ENCODE measurements around the gene RIPOR3. TPM values are rescaled to one million over a fixed set of nuclear protein-coding genes. Genes with fewer than 3 reads are reported as not detected.

RIPOR3 gene
- total and polyA plus RNA-seq, 5 donors from 2014 or later, result 0.69 to 1.9 (median 1.3) TPM

DNA sequence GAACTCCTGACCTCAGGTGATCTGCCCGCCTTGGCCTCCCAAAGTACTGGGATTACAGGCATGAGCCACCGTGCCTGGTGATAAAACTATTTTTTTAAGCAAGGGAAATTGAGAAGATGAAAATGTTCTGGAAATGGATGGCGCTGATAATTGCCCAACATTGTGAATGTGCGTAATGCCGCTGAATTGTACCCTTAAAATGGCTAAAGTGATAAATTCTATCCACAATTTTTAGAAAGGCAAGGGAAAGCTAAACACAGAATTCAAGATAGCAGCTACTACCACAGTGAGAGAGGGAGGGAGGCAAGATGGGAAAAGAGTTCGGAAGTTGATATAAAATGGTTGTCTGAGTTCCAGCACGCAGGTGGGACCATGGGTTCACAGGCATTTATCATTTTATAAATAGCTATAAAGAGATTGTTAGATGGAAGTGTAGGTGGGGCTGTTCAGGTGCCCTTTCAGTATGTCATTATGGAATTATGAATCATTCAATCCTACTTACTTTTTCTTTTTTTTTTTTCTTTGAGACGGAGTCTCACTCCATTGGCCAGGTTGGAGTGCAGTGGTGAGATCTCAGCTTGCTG is 8.3 kb downstream of the RIPOR3 start:
- H3K27me3 ChIP-seq (ENCODE audit: control insufficient read depth, insufficient read depth, low read length), result no peaks in the 10 kb centered on the region
- H3K4me3 Mint-ChIP-seq, result no peak overlapping the region
- H3K27ac Mint-ChIP-seq, result no peak overlapping the region
- DNase-seq, result no peak
- no peaks in the 10 kb centered on the region for H3K4me1 ChIP-seq (ENCODE audit: control insufficient read depth, insufficient read depth, low read length, poor library complexity, severe bottlenecking)
- peaks cover 0 to 1% (median 0%) of the 10 kb centered on the region in 7 donors for H3K9me3 Mint-ChIP-seq
- H3K27ac ChIP-seq (ENCODE audit: insufficient read depth, low read length, poor library complexity, severe bottlenecking), result no peak overlapping the region
- ATAC-seq (ENCODE audit: low read depth in 2 of 2), result no peak
- H3K4me1 Mint-ChIP-seq, result no peaks in the 10 kb centered on the region
- H3K36me3 Mint-ChIP-seq, result no peaks in the 10 kb centered on the region
- peaks cover 9% of the 10 kb centered on the region for H3K27me3 Mint-ChIP-seq
- no peak overlapping the region for H3K4me3 ChIP-seq (ENCODE audit: low read depth, low read length)
- H3K36me3 ChIP-seq (ENCODE audit: control insufficient read depth, insufficient read depth, low read length), result no peaks in the 10 kb centered on the region
- no peaks in the 10 kb centered on the region for H3K9me3 ChIP-seq (ENCODE audit: control insufficient read depth in 2 of 2, low read length in 2 of 2)

DNA sequence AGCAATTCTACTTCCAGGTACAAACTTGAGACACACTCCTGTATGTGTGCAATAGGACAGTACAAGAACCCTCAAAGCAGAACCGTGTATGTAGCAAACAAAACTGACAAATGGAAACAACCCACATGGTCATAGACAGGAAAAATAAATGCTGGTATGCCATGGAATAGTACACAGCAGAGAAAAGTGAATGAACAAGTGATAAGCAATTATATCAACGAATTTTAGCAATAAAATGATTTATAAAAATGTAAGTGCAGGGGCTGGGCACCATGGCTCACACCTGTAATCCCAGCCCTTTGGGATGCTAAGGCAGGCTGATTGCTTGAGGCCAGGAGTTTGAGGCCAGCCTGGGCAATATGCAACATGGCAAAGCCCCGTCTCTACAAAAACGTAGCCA is 9.3 kb downstream of the RIPOR3 start:
- H3K4me1 ChIP-seq (ENCODE audit: control insufficient read depth, insufficient read depth, low read length, poor library complexity, severe bottlenecking), result no peaks in the 10 kb centered on the region
- DNase-seq (no peak), ATAC-seq (ENCODE audit: low read depth in 2 of 2) (no peak)
- H3K9me3 Mint-ChIP-seq, result peaks cover 0 to 1% (median 0%) of the 10 kb centered on the region in 7 donors
- H3K36me3 Mint-ChIP-seq, result no peaks in the 10 kb centered on the region
- no peak overlapping the region for H3K4me3 Mint-ChIP-seq
- no peaks in the 10 kb centered on the region for H3K36me3 ChIP-seq (ENCODE audit: control insufficient read depth, insufficient read depth, low read length)
- no peaks in the 10 kb centered on the region for H3K27me3 ChIP-seq (ENCODE audit: control insufficient read depth, insufficient read depth, low read length)
- H3K4me3 ChIP-seq (ENCODE audit: low read depth, low read length), result no peak overlapping the region
- no peaks in the 10 kb centered on the region for H3K9me3 ChIP-seq (ENCODE audit: control insufficient read depth in 2 of 2, low read length in 2 of 2)
- H3K27ac Mint-ChIP-seq, result no peak overlapping the region
- H3K4me1 Mint-ChIP-seq, result no peaks in the 10 kb centered on the region
- peaks cover 9% of the 10 kb centered on the region for H3K27me3 Mint-ChIP-seq
- H3K27ac ChIP-seq (ENCODE audit: insufficient read depth, low read length, poor library complexity, severe bottlenecking), result no peak overlapping the region

DNA sequence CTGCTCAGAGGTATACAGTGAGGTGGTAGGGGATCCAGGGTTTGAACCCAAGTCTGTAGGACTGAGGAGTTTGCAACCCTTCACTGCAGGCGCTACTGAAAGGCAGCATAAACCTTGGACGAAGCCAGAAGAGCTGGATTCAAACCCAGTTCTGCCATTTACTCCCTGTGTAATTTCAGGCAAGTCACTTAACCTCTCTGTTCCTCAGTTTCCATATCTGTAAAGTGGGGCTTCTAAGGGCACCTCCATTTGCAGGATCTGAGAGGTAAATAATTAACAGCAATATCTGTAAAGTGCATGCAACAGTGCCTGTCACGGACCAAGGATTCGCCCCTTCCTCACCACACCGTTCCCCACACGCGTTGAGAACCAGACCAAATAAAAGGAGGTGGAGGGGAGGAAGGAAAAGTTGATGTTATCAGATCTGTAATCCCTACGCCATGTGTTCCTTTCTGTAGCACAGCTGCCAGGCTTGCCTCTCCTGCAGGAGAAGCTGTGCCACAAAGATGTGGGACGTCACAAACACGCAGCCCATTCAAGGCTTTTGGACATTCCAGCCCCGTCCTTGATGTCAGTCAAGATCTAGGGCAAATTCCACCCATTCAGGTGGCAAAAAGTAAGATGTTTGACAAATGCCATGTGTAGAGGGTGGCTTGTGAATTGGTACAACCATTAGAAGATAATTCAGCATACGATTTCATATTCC is 9.8 kb downstream of the RIPOR3 start:
- DNase-seq (no peak), ATAC-seq (ENCODE audit: low read depth in 2 of 2) (no peak)
- Histone ChIP-seq H3K4me3 (ENCODE audit: low read depth, low read length) (no peak overlapping the region), H3K9me3 (ENCODE audit: control insufficient read depth in 2 of 2, low read length in 2 of 2) (no peaks in the 10 kb centered on the region), H3K36me3 (ENCODE audit: control insufficient read depth, insufficient read depth, low read length) (no peaks in the 10 kb centered on the region), H3K27ac (ENCODE audit: insufficient read depth, low read length, poor library complexity, severe bottlenecking) (no peak overlapping the region), H3K4me1 (ENCODE audit: control insufficient read depth, insufficient read depth, low read length, poor library complexity, severe bottlenecking) (no peaks in the 10 kb centered on the region), H3K27me3 (ENCODE audit: control insufficient read depth, insufficient read depth, low read length) (no peaks in the 10 kb centered on the region)
- H3K4me1 Mint-ChIP-seq, result no peaks in the 10 kb centered on the region
- H3K27me3 Mint-ChIP-seq, result peaks cover 9% of the 10 kb centered on the region
- no peaks in the 10 kb centered on the region for H3K36me3 Mint-ChIP-seq
- no peak overlapping the region for H3K27ac Mint-ChIP-seq
- H3K9me3 Mint-ChIP-seq, result peaks cover 0 to 1% (median 0%) of the 10 kb centered on the region in 7 donors
- H3K4me3 Mint-ChIP-seq, result no peak overlapping the region

DNA sequence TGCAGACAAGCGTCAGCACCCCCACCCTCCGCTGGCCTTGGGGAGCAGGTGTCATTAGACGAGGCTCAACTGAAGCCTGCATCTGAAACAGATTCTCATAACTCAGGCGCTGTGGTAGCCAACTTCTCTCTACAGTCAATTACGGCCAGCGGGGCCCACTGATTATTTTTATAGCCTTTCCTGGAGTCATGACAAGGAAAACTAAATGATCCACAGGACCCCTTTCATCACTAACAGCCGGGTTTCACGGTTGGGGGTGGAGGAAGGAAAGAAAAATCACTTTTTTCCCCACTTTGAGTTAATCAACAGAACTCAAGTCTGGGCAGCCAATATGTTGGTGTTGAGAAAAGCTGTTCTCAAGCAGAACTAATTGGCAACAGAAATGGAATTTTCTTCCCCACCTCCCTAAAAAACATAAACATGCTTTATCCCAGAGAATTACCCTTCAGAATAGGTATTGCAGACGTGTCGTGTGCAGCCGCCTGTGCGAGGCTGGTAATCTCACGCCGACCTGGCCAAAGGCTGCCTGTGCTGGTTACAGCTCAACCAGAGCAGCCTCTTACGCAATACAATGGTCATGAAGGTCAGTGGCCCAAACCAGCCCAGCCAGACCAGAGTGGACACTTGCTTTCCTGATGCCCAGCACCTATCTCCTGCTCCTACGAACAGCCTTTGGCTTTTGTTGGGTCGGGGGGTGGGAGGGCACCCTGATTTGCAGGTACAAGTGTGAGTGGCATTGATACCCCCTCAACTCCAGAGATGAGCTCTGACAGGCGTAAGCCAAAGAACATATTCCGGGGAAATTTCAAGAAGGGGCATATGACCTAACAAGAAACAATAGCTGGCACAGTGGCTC is 11.0 kb downstream of the RIPOR3 start:
- Mint-ChIP-seq H3K27me3 (peaks cover 9% of the 10 kb centered on the region), H3K9me3 (peaks cover 0 to 1% (median 0%) of the 10 kb centered on the region in 7 donors), H3K27ac (no peak overlapping the region), H3K36me3 (no peaks in the 10 kb centered on the region), H3K4me1 (no peaks in the 10 kb centered on the region), H3K4me3 (no peak overlapping the region)
- Histone ChIP-seq H3K27me3 (ENCODE audit: control insufficient read depth, insufficient read depth, low read length) (no peaks in the 10 kb centered on the region), H3K4me3 (ENCODE audit: low read depth, low read length) (no peak overlapping the region), H3K9me3 (ENCODE audit: control insufficient read depth in 2 of 2, low read length in 2 of 2) (no peaks in the 10 kb centered on the region), H3K4me1 (ENCODE audit: control insufficient read depth, insufficient read depth, low read length, poor library complexity, severe bottlenecking) (no peaks in the 10 kb centered on the region), H3K27ac (ENCODE audit: insufficient read depth, low read length, poor library complexity, severe bottlenecking) (no peak overlapping the region), H3K36me3 (ENCODE audit: control insufficient read depth, insufficient read depth, low read length) (no peaks in the 10 kb centered on the region)
- DNase-seq, result no peak
- ATAC-seq (ENCODE audit: low read depth in 2 of 2), result no peak

DNA sequence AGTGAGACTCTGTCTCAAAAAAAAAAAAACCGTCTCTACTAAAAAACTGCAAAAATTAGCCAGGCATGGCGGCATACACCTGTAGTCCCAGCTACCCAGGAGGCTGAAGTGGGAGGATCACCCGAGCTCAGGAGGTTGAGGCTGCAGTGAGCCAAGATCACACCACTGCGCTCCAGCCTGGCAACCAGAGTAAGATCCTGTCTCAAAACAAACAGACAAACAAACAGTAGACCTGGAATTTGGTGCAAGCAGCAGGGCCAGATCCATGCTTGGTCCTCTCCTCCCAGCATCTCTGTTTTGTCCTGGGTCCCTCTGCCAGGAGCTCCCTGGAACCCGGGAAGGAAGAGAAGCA is 11.6 kb downstream of the RIPOR3 start:
- Mint-ChIP-seq H3K9me3 (peaks cover 0 to 1% (median 0%) of the 10 kb centered on the region in 7 donors), H3K27me3 (peaks cover 9% of the 10 kb centered on the region), H3K27ac (no peak overlapping the region), H3K4me3 (no peak overlapping the region), H3K4me1 (no peaks in the 10 kb centered on the region), H3K36me3 (no peaks in the 10 kb centered on the region)
- no peaks in the 10 kb centered on the region for H3K9me3 ChIP-seq (ENCODE audit: control insufficient read depth in 2 of 2, low read length in 2 of 2)
- no peaks in the 10 kb centered on the region for H3K36me3 ChIP-seq (ENCODE audit: control insufficient read depth, insufficient read depth, low read length)
- ATAC-seq (ENCODE audit: low read depth in 2 of 2), result no peak
- H3K27me3 ChIP-seq (ENCODE audit: control insufficient read depth, insufficient read depth, low read length), result no peaks in the 10 kb centered on the region
- no peak overlapping the region for H3K27ac ChIP-seq (ENCODE audit: insufficient read depth, low read length, poor library complexity, severe bottlenecking)
- H3K4me3 ChIP-seq (ENCODE audit: low read depth, low read length), result no peak overlapping the region
- H3K4me1 ChIP-seq (ENCODE audit: control insufficient read depth, insufficient read depth, low read length, poor library complexity, severe bottlenecking), result no peaks in the 10 kb centered on the region
- DNase-seq, result no peak

DNA sequence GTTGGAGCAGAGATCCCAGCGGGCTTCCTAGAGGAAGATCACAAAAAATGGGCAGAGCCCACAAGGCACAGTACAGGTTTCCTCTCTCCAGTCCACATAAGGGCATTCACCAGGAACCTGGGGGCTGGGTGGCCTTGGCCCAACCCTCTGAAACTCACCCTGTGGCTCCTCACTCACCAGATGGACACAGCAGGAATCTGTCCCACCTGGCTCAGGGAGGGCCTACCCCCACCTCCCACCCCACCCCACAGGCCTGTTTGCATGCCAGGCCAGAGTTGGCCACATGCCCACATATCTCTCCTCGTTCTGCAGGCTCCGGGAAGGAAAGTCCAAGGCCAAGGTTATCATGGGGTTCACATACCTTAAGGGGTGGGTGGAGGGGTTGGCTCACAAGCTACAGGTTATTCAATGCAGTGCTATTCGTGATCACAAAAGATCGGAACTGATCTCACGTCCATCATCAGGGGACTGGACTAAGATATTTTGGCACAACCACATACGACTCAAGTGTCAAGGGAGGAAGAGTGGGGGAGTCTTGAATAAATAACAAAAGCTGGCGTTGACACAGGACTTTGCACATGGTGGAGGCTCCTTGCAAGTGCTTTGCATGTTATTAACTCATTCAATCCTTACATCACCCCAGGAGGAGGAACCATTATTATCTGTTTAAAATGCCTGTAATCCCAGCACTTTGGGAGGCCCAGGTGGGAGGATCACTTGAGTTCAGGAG is 13.0 kb downstream of the RIPOR3 start:
- H3K27ac Mint-ChIP-seq, result no peak overlapping the region
- no peaks in the 10 kb centered on the region for H3K4me1 Mint-ChIP-seq
- Histone ChIP-seq H3K36me3 (ENCODE audit: control insufficient read depth, insufficient read depth, low read length) (no peaks in the 10 kb centered on the region), H3K27ac (ENCODE audit: insufficient read depth, low read length, poor library complexity, severe bottlenecking) (no peak overlapping the region), H3K4me1 (ENCODE audit: control insufficient read depth, insufficient read depth, low read length, poor library complexity, severe bottlenecking) (no peaks in the 10 kb centered on the region), H3K27me3 (ENCODE audit: control insufficient read depth, insufficient read depth, low read length) (no peaks in the 10 kb centered on the region), H3K9me3 (ENCODE audit: control insufficient read depth in 2 of 2, low read length in 2 of 2) (no peaks in the 10 kb centered on the region), H3K4me3 (ENCODE audit: low read depth, low read length) (no peak overlapping the region)
- H3K36me3 Mint-ChIP-seq, result no peaks in the 10 kb centered on the region
- peaks cover 9% of the 10 kb centered on the region for H3K27me3 Mint-ChIP-seq
- H3K4me3 Mint-ChIP-seq, result no peak overlapping the region
- ATAC-seq (ENCODE audit: low read depth in 2 of 2), result no peak
- DNase-seq, result no peak
- H3K9me3 Mint-ChIP-seq, result peaks cover 0 to 1% (median 0%) of the 10 kb centered on the region in 7 donors

DNA sequence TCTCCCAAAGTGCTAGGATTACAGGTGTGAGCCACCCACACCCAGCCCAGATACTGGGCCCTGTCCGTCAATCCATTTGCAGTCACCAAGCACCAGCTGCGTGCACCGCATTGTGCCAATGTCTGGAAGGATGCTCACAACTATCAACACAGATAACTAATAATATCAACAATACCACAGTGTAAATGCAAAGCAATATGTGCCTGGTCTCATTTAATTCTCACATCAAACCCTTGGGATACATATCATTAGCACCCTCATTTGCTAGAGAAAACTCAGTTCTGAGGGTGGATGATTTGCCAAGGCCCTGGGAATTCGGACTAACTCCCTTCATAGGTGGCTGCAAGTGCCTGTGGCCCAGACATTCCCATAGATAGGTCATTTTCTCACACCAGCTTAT is 14.5 kb downstream of the RIPOR3 start:
- Mint-ChIP-seq H3K9me3 (no peaks in the 10 kb centered on the region), H3K36me3 (no peaks in the 10 kb centered on the region), H3K4me1 (no peaks in the 10 kb centered on the region), H3K27me3 (peaks cover 5% of the 10 kb centered on the region), H3K4me3 (no peak overlapping the region), H3K27ac (no peak overlapping the region)
- Histone ChIP-seq H3K27ac (ENCODE audit: insufficient read depth, low read length, poor library complexity, severe bottlenecking) (no peak overlapping the region), H3K36me3 (ENCODE audit: control insufficient read depth, insufficient read depth, low read length) (no peaks in the 10 kb centered on the region), H3K4me3 (ENCODE audit: low read depth, low read length) (no peak overlapping the region), H3K27me3 (ENCODE audit: control insufficient read depth, insufficient read depth, low read length) (no peaks in the 10 kb centered on the region), H3K9me3 (ENCODE audit: control insufficient read depth in 2 of 2, low read length in 2 of 2) (no peaks in the 10 kb centered on the region), H3K4me1 (ENCODE audit: control insufficient read depth, insufficient read depth, low read length, poor library complexity, severe bottlenecking) (no peaks in the 10 kb centered on the region)
- ATAC-seq (ENCODE audit: low read depth in 2 of 2) (no peak), DNase-seq (no peak)
